Measurements from ENCODE around the gene MARVELD2. TPM values are rescaled to one million over a fixed set of nuclear protein-coding genes. Genes with fewer than 3 reads are reported as not detected.

MARVELD2 gene, protein sequence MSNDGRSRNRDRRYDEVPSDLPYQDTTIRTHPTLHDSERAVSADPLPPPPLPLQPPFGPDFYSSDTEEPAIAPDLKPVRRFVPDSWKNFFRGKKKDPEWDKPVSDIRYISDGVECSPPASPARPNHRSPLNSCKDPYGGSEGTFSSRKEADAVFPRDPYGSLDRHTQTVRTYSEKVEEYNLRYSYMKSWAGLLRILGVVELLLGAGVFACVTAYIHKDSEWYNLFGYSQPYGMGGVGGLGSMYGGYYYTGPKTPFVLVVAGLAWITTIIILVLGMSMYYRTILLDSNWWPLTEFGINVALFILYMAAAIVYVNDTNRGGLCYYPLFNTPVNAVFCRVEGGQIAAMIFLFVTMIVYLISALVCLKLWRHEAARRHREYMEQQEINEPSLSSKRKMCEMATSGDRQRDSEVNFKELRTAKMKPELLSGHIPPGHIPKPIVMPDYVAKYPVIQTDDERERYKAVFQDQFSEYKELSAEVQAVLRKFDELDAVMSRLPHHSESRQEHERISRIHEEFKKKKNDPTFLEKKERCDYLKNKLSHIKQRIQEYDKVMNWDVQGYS
- total RNA-seq (10 to 100 TPM; 25.6 to 39.6 TPM), polyA plus RNA-seq (1 to 10 TPM; 5.6 to 6.2 TPM)
- long read RNA-seq, donor 1 = 0 reads
- long read RNA-seq, donor 2 = 0 reads
- long read RNA-seq, donor 3, partial matches to known transcripts = 0 of 1 reads
- long read RNA-seq, donor 3, other reads (novel, unspliced or antisense) = 0 of 1 reads
- long read RNA-seq, donor 4, partial matches to known transcripts = 0 of 1 reads
- long read RNA-seq, donor 4, other reads (novel, unspliced or antisense) = 0 of 1 reads
- long read RNA-seq, donor 5, partial matches to known transcripts = 0 of 3 reads
- long read RNA-seq, donor 5, other reads (novel, unspliced or antisense) = 0 of 3 reads

DNA sequence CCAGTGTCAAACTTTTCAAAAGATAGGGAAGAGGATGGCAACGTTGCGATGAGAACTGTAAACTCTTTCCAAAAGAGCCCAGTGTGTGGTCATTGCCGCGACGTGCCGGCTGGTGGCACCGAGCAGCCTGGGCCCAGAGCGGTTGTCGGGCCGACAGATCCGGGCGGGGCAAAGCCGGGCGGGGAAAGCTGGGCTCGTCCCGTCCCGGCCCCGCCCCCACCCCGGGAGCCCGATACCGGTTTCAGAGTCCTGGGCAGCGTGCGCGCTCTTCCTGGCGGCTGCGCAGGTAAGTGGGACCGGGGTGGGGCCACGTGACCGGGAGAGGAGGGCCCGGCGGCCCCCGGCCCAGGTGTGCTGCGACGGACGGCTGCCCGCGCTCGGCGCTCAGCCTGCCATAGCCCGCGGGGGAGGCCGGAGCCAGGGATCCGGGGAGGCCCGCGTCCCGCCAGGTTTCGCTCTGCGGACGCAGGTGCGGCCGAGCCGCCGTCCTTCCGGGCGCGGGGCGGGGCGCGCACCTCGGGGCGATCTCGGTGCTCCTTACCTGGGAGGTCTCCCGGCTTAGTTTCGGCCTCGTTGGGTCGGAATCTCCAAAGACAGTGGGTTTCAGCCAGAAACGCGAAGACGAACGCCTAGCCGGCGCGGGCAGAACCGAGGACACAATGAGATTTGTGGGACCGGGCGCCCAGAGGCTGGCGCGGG lies at the start of gene MARVELD2:
Gene MARVELD2 (plus strand): TSS at position 232 of the 699 bp plus-strand sequence. CDS start 4,270 bp downstream, outside the sequence.
- TF ChIP-seq, protein P1, sequence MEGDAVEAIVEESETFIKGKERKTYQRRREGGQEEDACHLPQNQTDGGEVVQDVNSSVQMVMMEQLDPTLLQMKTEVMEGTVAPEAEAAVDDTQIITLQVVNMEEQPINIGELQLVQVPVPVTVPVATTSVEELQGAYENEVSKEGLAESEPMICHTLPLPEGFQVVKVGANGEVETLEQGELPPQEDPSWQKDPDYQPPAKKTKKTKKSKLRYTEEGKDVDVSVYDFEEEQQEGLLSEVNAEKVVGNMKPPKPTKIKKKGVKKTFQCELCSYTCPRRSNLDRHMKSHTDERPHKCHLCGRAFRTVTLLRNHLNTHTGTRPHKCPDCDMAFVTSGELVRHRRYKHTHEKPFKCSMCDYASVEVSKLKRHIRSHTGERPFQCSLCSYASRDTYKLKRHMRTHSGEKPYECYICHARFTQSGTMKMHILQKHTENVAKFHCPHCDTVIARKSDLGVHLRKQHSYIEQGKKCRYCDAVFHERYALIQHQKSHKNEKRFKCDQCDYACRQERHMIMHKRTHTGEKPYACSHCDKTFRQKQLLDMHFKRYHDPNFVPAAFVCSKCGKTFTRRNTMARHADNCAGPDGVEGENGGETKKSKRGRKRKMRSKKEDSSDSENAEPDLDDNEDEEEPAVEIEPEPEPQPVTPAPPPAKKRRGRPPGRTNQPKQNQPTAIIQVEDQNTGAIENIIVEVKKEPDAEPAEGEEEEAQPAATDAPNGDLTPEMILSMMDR (IDR thresholded peaks at IDR 0.05; ENCODE audit: control extremely low read depth, extremely low read depth) = peak; percentile 27
- Histone ChIP-seq H3K27ac (ENCODE audit: low read depth in 1 of 2, low read length in 1 of 2) (peak within 1 kb of the TSS in 1 of 2 donors; percentile 89), H3K4me3 (peak within 1 kb of the TSS; percentile 69), H3K9me3 (ENCODE audit: control insufficient read depth in 4 of 4, insufficient read depth in 3 of 4, low read length in 3 of 4) (no peaks in the 10 kb centered on the region), H3K9ac (ENCODE audit: insufficient read depth in 1 of 2, low read length in 2 of 2) (peak within 1 kb of the TSS; percentile 71 to 72), H3K4me1 (ENCODE audit: control insufficient read depth in 5 of 5, insufficient read depth in 5 of 5, low read length in 5 of 5) (peaks cover 0 to 3% (median 0%) of the 10 kb centered on the region in 5 donors), H3K36me3 (ENCODE audit: control insufficient read depth in 4 of 4, insufficient read depth in 4 of 4, low read length in 4 of 4) (peaks cover 1 to 13% (median 7%) of the 10 kb centered on the region in 4 donors), H3K27me3 (ENCODE audit: control insufficient read depth in 3 of 3, insufficient read depth in 3 of 3, low read length in 2 of 3) (no peaks in the 10 kb centered on the region)
- ATAC-seq (ENCODE audit: insufficient read depth, low FRiP score) (peak; percentile 98), DNase-seq (peak; percentile 71 to 84 (median 82))
- WGBS, 2 donors = 6 to 9% methylated on average over 53 to 78 of the region's 78 CpGs

DNA sequence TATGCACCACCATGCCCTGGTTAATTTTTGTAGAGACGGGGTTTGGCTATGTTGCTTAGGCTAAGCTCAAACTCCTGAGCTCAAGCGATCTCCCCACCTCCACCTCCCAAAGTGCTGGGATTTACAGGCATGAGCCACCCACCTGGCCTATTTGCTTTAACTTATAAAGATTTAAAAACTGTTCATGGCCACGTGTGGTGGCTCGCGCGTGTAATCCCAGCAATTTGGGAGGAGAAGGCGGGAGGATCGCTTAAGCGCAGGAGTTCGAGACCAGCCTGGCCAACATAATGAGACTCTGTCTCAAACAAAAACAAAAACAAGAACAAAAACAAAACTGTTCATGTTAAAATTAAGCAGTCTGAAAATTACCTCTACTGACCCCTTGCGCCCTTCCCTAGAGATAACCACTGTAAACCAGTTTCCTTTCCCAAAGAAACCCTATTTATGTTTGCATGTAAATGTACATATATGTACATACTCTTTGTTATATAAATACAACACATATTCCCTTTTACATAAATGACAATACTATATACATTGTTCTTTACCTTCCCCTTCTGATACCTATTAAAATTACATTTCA lies 47.1 kb upstream of the MARVELD2 start:
- TF ChIP-seq, protein P1 (IDR thresholded peaks at IDR 0.05; ENCODE audit: control extremely low read depth, extremely low read depth) = no peak
- Histone ChIP-seq H3K9me3 (ENCODE audit: control insufficient read depth in 4 of 4, insufficient read depth in 3 of 4, low read length in 3 of 4) (no peaks in the 10 kb centered on the region), H3K9ac (ENCODE audit: insufficient read depth in 1 of 2, low read length in 2 of 2) (peak overlapping the region; percentile 91 to 96), H3K4me3 (no peak overlapping the region), H3K36me3 (ENCODE audit: control insufficient read depth in 4 of 4, insufficient read depth in 4 of 4, low read length in 4 of 4) (peaks cover 11 to 20% (median 12%) of the 10 kb centered on the region in 4 donors), H3K27ac (ENCODE audit: low read depth in 1 of 2, low read length in 1 of 2) (peak overlapping the region in 1 of 2 donors; percentile 22), H3K4me1 (ENCODE audit: control insufficient read depth in 5 of 5, insufficient read depth in 5 of 5, low read length in 5 of 5) (peaks cover 3 to 19% (median 10%) of the 10 kb centered on the region in 5 donors), H3K27me3 (ENCODE audit: control insufficient read depth in 3 of 3, insufficient read depth in 3 of 3, low read length in 2 of 3) (no peaks in the 10 kb centered on the region)
- WGBS, 2 donors = 94 to 96% methylated on average over 11 of the region's 11 CpGs
- DNase-seq (no peak), ATAC-seq (ENCODE audit: insufficient read depth, low FRiP score) (no peak)

DNA sequence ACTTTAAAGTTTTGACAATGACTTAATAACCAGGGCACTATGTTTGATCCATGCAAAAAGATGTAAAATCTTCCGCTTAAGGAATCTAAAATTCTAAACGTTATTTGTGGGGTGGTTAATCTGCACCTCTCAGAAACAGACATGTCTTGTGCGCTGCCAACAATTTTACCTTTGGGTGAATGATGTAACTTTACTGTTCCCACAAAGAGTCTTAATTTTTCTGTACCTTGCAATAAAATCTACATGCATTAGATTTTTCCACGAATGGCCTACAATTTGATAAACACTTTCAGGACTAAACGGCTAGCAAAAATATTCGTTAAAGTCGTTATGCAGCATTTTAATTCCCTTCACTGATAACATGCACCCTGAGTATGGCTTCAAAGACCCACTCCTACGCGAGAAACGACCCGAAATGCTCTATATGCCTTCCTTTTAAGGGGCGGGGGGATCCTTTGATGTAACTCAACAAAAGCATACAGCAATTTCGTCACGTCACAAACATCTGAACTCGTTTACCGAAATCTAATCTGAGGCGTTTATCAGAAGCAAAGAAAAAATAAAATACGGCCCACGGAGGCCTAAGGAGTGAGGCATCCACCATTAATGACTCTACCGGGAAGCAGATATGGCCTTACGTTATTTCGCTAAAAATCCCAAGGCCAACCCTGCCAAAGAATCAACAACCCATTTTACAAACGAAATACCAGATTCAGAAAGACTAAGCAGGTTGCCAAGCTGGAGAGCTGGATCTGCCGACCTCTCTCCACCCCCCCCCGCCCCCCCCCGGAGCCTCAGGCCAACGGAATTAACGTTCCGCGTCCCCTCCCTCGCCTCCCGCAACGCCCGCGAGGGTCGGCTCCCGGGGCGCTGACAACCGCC lies 46.2 kb upstream of the MARVELD2 start:
- DNase-seq = peak; percentile 13 to 61 (median 55)
- Histone ChIP-seq H3K27ac (ENCODE audit: low read depth in 1 of 2, low read length in 1 of 2) (peak overlapping the region; percentile 98 to 100), H3K9me3 (ENCODE audit: control insufficient read depth in 4 of 4, insufficient read depth in 3 of 4, low read length in 3 of 4) (no peaks in the 10 kb centered on the region), H3K36me3 (ENCODE audit: control insufficient read depth in 4 of 4, insufficient read depth in 4 of 4, low read length in 4 of 4) (peaks cover 9 to 20% (median 12%) of the 10 kb centered on the region in 4 donors), H3K4me3 (peak overlapping the region; percentile 61), H3K9ac (ENCODE audit: insufficient read depth in 1 of 2, low read length in 2 of 2) (peak overlapping the region; percentile 91 to 96), H3K27me3 (ENCODE audit: control insufficient read depth in 3 of 3, insufficient read depth in 3 of 3, low read length in 2 of 3) (no peaks in the 10 kb centered on the region), H3K4me1 (ENCODE audit: control insufficient read depth in 5 of 5, insufficient read depth in 5 of 5, low read length in 5 of 5) (peaks cover 3 to 19% (median 10%) of the 10 kb centered on the region in 5 donors)
- peak; percentile 57 for ATAC-seq (ENCODE audit: insufficient read depth, low FRiP score)
- TF ChIP-seq, protein P1 (IDR thresholded peaks at IDR 0.05; ENCODE audit: control extremely low read depth, extremely low read depth) = no peak
- WGBS, 2 donors = 3 to 4% methylated on average over 39 of the region's 39 CpGs
